Limb (tissue), 2 donors: Measurements from ENCODE around the gene SF3B1.
"Not testable (repeated sequence)": the region's sequence is repeated elsewhere in the genome, so short reads cannot be mapped to it uniquely, and the experiment has no call there.

Source experiments
- DNase-seq, 2 donors: peaks; one replicate each; pipeline ENCODE4 v3.0.0-alpha.2; 2016; ENCODE audit errors: extremely low spot score in 2 of 2

Gene SF3B1

DNA sequence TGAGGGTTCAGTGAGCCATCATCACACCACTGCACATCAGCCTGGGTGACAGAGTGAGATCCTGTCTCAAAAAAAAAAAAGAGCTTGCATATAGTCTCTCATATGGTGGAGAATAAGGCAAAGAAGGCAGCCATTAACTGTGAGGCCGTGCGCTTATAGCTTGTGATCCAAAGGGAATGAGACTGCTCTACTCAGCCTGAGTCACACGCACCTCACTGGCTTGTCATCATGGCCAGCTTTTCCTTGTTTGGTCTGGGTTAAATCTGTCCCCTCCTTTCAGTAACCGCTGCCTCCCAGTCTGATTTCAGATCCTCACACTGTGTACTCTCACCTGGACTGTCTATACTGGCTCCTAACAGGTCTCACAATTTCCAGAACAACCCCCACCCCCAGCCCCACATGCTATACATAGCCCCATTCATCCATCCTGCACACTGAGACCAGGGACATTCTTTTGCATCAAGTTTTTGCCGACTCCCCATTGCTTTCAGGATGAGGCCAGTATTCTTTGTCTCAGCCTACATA is 88.9 kb downstream of the SF3B1 start:
- no peak for DNase-seq

DNA sequence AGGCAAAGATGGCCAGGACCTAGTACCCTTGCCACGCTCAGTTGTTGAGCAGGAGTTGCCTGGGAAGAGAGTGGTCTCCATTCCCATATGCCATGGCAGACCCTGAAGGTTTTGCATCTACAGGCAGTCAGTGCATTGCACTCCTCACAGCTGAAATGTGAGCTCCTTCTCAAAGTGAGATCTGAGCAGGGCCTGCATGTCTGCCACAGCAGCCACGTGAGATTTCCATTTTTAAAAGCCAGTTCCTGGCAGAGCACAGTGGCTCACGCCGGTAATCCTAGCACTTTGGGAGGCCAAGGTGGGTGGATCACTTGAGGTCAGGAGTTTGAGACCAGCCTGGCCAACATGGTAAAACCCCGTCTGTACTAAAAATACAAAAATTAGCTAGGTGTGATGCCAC is 90.9 kb downstream of the SF3B1 start:
- not testable (repeated sequence) for DNase-seq

DNA sequence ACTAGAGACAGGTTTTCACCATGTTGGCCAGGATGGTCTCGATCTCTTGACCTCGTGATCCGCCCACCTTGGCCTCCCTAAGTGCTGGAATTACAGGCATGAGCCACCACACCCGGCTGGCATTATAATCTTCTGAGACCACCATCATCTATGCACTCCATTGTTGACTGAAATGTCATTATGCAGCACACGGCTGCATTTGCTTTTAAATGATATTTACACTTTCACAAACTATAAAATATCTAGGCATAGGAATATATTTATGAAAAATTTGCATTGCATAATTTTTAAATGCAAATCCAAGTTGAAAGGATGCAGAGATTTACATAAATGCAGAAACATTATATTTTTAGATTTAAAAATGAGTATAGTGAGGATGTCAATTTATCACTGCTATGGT is 94.2 kb downstream of the SF3B1 start:
- DNase-seq = no peak
